Ishikawa (cell line): ENCODE results near the gene BTBD9.

ENCODE experiments used
- CEBPB ChIP-seq: IDR thresholded peaks from 2 replicates; pipeline ENCODE4 v1.6.1; 2012
- CREB1 ChIP-seq: IDR thresholded peaks from 2 replicates; pipeline ENCODE4 v1.6.1; 2012; ENCODE audit warnings: low read depth
- EGR1 ChIP-seq: IDR thresholded peaks from 2 replicates; pipeline ENCODE4 v1.6.1; 2012
- EP300 ChIP-seq: IDR thresholded peaks from 2 replicates; pipeline ENCODE4 v1.6.1; 2012; ENCODE audit warnings: borderline replicate concordance
- NFIC ChIP-seq: IDR thresholded peaks from 2 replicates; pipeline ENCODE4 v1.6.1; 2012
- TCF12 ChIP-seq: IDR thresholded peaks from 2 replicates; pipeline ENCODE4 v1.6.1; 2012; ENCODE audit warnings: low read depth
- YY1 ChIP-seq: IDR thresholded peaks from 2 replicates; pipeline ENCODE4 v1.6.1; 2012; ENCODE audit warnings: low read depth
- TF ChIP-seq, protein P1 (sequence below): IDR thresholded peaks from 2 replicates; pipeline ENCODE4 v1.6.1; 2012

DNA sequence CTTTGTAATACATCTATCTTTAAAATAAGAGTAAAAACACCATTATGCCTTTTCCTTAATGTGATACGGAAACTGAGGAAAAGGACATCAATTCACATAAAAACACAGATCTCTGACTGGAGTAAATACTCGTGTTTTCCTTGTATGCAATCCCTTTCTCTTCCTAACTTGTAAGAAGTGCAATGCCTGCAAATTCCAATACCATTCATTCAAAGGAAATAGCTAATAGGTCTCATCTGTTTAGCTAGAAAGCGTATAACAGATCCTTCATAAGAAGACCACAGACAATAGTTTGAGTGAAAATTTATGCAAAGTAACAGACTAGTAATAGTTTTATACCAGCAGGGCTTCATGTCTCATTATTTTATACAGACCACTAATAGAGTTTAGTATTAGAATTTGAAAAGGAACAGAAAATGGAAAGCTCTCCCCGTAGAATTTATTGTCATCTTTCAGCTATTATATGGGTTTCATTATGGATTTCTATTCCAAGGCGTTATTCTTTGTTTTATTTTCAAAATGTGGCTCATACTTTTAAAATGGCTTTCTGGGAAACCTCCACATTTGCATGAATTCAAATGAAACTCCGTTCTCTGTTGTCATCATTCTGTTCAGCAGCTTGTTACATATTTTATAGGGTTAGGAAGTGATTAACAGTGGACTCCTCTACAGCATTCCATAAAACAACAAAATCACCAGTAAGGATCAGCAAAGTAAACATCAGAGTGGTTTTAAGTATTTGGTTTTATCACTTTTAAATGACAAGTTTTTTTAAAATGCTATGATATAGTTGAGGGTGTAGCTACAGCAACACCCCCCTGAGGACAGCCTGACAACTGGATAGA is 186.7 kb downstream of the BTBD9 start:
- TF ChIP-seq EP300, result no peak
- TF ChIP-seq CEBPB, result no peak
- no peak for TF ChIP-seq CREB1
- no peak for TF ChIP-seq EGR1
- TF ChIP-seq, protein P1, sequence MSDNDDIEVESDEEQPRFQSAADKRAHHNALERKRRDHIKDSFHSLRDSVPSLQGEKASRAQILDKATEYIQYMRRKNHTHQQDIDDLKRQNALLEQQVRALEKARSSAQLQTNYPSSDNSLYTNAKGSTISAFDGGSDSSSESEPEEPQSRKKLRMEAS, result no peak
- no peak for TF ChIP-seq YY1
- no peak for TF ChIP-seq NFIC
- no peak for TF ChIP-seq TCF12
